GM12873 (cell line): Measurements from ENCODE around the gene TENM4.

Source experiments
- CTCF ChIP-seq: IDR thresholded peaks from 2 replicates; pipeline ENCODE4 v1.5.1; 2012; ENCODE audit warnings: low read depth, mild to moderate bottlenecking, moderate library complexity, low read length, control low read depth; ENCODE audit not compliant: insufficient read depth; ENCODE audit errors: missing control alignments

The TENM4 gene

GRCh38 chr11:78657441-78657840, 783.4 kb downstream of the TENM4 start:
- TF ChIP-seq CTCF, result no peak

GRCh38 chr11:78656984-78657383, 783.8 kb downstream of the TENM4 start:
- no peak for TF ChIP-seq CTCF

- no peak for TF ChIP-seq CTCF
These were observed 784.5 kb downstream of the TENM4 start for GRCh38 chr11:78656327-78656726.

GRCh38 chr11:78655561-78655960, 785.3 kb downstream of the TENM4 start:
- no peak for TF ChIP-seq CTCF

- TF ChIP-seq CTCF, result no peak
These were observed 786.0 kb downstream of the TENM4 start for GRCh38 chr11:78654866-78655265.

DNA sequence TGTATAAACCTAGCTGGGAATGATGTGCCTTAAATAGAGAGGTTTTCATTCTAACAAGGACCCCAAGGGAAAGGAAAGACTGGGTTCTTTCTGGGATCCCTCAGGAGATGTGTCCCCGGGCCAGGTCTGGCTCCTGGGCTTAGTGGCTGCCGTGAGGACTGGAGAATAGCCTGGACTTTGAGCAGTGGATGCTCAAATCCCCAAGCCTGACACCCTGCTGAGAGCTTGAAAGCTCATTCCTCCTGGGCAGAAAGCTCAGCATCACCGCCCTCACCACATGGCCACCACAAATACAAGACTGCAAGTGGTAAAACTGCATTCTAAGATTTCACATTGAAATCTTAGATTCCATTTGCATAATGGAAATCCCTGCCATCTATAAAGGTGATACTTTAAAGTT, 786.8 kb downstream of the TENM4 start:
- TF ChIP-seq CTCF, result no peak

DNA sequence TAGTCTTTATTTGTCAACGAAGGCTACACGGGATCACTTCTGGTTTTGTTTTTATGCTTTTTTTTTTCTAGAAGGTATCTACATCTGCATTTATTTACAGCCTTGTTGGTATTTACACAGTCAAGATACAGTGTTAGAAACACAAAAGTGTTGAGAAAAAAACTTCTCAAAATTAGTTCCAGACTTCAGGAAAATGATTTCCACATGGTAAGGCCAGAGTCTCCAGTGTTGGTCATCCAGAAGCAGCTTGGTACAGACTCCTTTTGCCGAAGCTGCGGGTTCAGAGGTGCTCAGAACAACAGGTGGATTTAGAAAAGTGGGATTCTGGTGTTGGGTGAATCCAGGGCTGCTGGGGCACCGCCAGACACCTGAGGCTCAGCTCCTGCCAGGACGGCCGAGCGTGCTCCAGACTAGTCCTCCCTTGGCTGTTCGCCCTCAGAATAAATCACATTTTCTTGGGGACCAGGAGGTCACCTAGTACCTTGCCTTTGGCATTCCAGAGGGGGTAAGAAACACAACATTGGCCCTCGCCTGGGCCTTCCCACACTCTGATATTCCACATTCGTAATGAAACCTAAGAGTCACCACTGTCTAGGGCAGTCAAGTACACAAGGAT, 787.4 kb downstream of the TENM4 start:
- TF ChIP-seq CTCF, result no peak

DNA sequence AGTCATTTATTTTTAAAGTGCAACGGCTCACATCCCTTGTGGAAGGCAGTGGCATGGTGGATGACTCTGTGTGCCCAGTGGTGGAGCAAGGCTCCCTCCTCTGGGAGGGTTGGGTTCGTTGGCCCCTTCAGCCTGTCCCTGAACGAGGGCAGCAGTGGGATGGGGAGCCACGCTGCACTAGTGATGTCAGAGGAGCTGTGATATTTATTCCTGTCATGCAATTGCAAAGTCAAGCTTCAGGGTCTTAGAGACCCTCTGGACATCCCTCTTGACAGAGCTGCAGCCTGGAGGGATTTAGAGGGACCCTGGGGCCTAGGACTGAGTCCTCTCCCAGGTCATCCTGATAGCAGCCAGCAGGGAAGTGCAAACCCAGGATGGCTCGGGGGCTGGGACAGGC, 788.0 kb downstream of the TENM4 start:
- no peak for TF ChIP-seq CTCF
